Endometrial microvascular endothelial cells (primary cell): Measurements from ENCODE around the gene MAP3K13. TPM values are rescaled to one million over a fixed set of nuclear protein-coding genes. Genes with fewer than 3 reads are reported as not detected.

Source experiments
- in situ Hi-C: cut with HindIII; loops from 2 replicates; pipeline ENCODE4 v1.10.0; 2017; ENCODE audit warnings: low sequenced_read_pairs, low pct_unique_long_range_greater_than_20kb; ENCODE audit errors: inconsistent ontology term
- total RNA-seq: library from RNA; depleted of rRNA; stranded (reverse); fragments of >200 nt; gene quantifications from one replicate; pipeline ENCODE4 v1.2.3, GENCODE V29; 2015; ENCODE audit errors: inconsistent ontology term

Gene MAP3K13
- total RNA-seq, 1 donor from 2014 or later: 14.5 TPM

GRCh38 chr3:185528532-185528931 is 165.6 kb downstream of the MAP3K13 start:
- in situ Hi-C loops: no loop called here

GRCh38 chr3:185530856-185531255 is 167.9 kb downstream of the MAP3K13 start:
- in situ Hi-C loops: no loop called here

DNA sequence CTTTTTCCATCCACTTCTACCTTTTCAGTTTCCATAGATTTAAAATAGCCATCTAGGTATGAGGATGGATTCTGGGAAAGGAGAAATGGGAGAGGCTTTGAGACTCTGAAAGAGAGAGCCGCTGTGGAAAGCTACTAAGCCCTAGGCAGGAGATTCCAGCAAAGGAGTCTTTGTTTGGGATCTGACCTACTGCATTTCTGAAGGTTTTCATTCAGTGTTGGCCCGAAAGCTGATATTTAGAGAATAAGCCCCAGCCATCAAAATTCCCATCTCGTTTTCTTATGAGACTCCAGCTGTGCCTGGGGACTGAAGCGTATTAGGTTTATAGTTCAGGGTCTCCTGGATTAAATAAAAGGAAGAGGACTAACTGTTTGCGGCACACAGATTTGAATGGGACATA is 170.0 kb downstream of the MAP3K13 start:
- in situ Hi-C loops: no loop called here

GRCh38 chr3:185534511-185534910 is 171.6 kb downstream of the MAP3K13 start:
- in situ Hi-C loops: no loop called here

DNA sequence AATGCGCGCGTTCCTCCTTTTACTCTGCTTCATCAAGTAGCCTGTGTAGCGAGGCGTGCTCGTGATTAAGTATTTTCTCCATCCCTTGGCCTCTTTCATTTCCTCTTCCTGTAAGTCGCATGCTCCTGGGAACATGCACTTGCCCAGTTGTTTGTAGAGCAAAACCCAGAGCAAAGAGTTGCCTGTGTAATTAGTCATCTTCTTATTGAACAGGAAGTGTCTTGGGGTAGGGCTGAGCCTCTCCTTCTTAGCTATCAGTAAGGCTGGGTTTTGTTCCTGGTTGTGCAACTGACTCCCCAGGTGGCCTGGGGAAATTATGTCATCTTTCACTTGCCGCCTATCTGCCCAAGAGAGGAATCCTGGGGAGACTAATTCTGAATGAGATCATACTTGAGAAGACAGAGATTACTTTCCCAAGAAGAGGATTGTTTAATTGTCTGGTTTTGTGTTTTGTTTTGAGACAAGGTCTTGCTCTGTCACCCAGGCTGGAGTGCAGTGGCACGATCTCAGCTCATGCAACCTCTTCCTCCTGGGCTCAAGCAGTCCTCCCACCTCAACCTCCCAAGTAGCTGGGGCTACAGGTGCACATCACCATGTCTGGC is 174.5 kb downstream of the MAP3K13 start:
- in situ Hi-C loops: no loop called here

Other genes starting within 250 kb of the MAP3K13 start
- 4.5 TPM for gene C3orf70, start 210.1 kb upstream of the MAP3K13 start, total RNA-seq
- gene EHHADH, start 109.1 kb upstream of the MAP3K13 start, total RNA-seq: 17.9 TPM
- 15.6 TPM for gene TMEM41A, start 135.9 kb downstream of the MAP3K13 start, total RNA-seq
- not detected for gene LIPH, start 189.5 kb downstream of the MAP3K13 start, total RNA-seq
- gene SENP2, start 223.2 kb downstream of the MAP3K13 start, total RNA-seq: 20.3 TPM